ENCODE results near the gene GAPVD1.

The GAPVD1 gene

GRCh38 chr9:125297917-125298316, 36.3 kb downstream of the GAPVD1 start:
- H3K79me2 ChIP-seq (ENCODE audit: insufficient read depth, low read length) = peaks cover 28% of the 10 kb centered on the region
- DNase-seq (no peak), ATAC-seq (ENCODE audit: insufficient read depth, low read depth) (no peak)
- H3K9ac ChIP-seq (ENCODE audit: low read depth, low read length) = no peak overlapping the region
- no peaks in the 10 kb centered on the region for H3K27me3 ChIP-seq (ENCODE audit: insufficient read depth, low read length, poor library complexity)
- no peaks in the 10 kb centered on the region for H3K9me3 ChIP-seq (ENCODE audit: insufficient read depth, low read length, severe bottlenecking)
- TF ChIP-seq EZH2 (IDR thresholded peaks at IDR 0.05; ENCODE audit: borderline replicate concordance, low read depth, low read length, severe bottlenecking) (no peak), CTCF (IDR thresholded peaks at IDR 0.05; ENCODE audit: borderline replicate concordance, extremely low read depth, low read length, poor library complexity, severe bottlenecking) (no peak)
- H3K27ac ChIP-seq (ENCODE audit: low read length) = no peak overlapping the region
- no peak overlapping the region for H3K4me2 ChIP-seq (ENCODE audit: insufficient read depth, low read length)
- no peak overlapping the region for H2AFZ ChIP-seq (ENCODE audit: low read depth, low read length)
- peaks cover 29% of the 10 kb centered on the region for H3K36me3 ChIP-seq (ENCODE audit: insufficient read depth, low read length)
- H3K4me3 ChIP-seq (ENCODE audit: low read depth in 1 of 2, low read length in 2 of 2) = no peak overlapping the region
- H3K4me1 ChIP-seq (ENCODE audit: insufficient read depth, low read length) = no peaks in the 10 kb centered on the region
- H4K20me1 ChIP-seq (ENCODE audit: insufficient read depth, low read length) = no peaks in the 10 kb centered on the region; the same call in 1 of the 2 replicates

GRCh38 chr9:125302241-125302640, 40.6 kb downstream of the GAPVD1 start:
- Histone ChIP-seq H3K9me3 (ENCODE audit: insufficient read depth, low read length, severe bottlenecking) (no peaks in the 10 kb centered on the region), H3K27ac (ENCODE audit: low read length) (no peak overlapping the region), H3K9ac (ENCODE audit: low read depth, low read length) (no peak overlapping the region), H3K36me3 (ENCODE audit: insufficient read depth, low read length) (peaks cover 52% of the 10 kb centered on the region), H3K4me1 (ENCODE audit: insufficient read depth, low read length) (no peaks in the 10 kb centered on the region), H3K79me2 (ENCODE audit: insufficient read depth, low read length) (peaks cover 3% of the 10 kb centered on the region; the same call in 1 of the 2 replicates), H3K4me3 (ENCODE audit: low read depth in 1 of 2, low read length in 2 of 2) (no peak overlapping the region), H4K20me1 (ENCODE audit: insufficient read depth, low read length) (no peaks in the 10 kb centered on the region), H3K4me2 (ENCODE audit: insufficient read depth, low read length) (no peak overlapping the region), H2AFZ (ENCODE audit: low read depth, low read length) (no peak overlapping the region), H3K27me3 (ENCODE audit: insufficient read depth, low read length, poor library complexity) (no peaks in the 10 kb centered on the region)
- ATAC-seq (ENCODE audit: insufficient read depth, low read depth) = no peak
- no peak for DNase-seq
- TF ChIP-seq CTCF (IDR thresholded peaks at IDR 0.05; ENCODE audit: borderline replicate concordance, extremely low read depth, low read length, poor library complexity, severe bottlenecking) (no peak), EZH2 (IDR thresholded peaks at IDR 0.05; ENCODE audit: borderline replicate concordance, low read depth, low read length, severe bottlenecking) (no peak)

- Histone ChIP-seq H3K4me2 (ENCODE audit: insufficient read depth, low read length) (no peak overlapping the region), H3K36me3 (ENCODE audit: insufficient read depth, low read length) (peaks cover 62% of the 10 kb centered on the region)
- ATAC-seq (ENCODE audit: insufficient read depth, low read depth) = no peak
These were observed 42.6 kb downstream of the GAPVD1 start for GRCh38 chr9:125304273-125304672.

More at GRCh38 chr9:125304273-125304672, 42.6 kb downstream of the GAPVD1 start:
- no peak for DNase-seq
- H2AFZ ChIP-seq (ENCODE audit: low read depth, low read length) = no peak overlapping the region
- H3K9me3 ChIP-seq (ENCODE audit: insufficient read depth, low read length, severe bottlenecking) = no peaks in the 10 kb centered on the region
- H3K27me3 ChIP-seq (ENCODE audit: insufficient read depth, low read length, poor library complexity) = no peaks in the 10 kb centered on the region
- no peaks in the 10 kb centered on the region for H3K4me1 ChIP-seq (ENCODE audit: insufficient read depth, low read length)
- TF ChIP-seq CTCF (IDR thresholded peaks at IDR 0.05; ENCODE audit: borderline replicate concordance, extremely low read depth, low read length, poor library complexity, severe bottlenecking) (no peak), EZH2 (IDR thresholded peaks at IDR 0.05; ENCODE audit: borderline replicate concordance, low read depth, low read length, severe bottlenecking) (no peak)
- no peaks in the 10 kb centered on the region for H3K79me2 ChIP-seq (ENCODE audit: insufficient read depth, low read length)
- no peak overlapping the region for H3K4me3 ChIP-seq (ENCODE audit: low read depth in 1 of 2, low read length in 2 of 2)
- no peak overlapping the region for H3K27ac ChIP-seq (ENCODE audit: low read length)
- no peaks in the 10 kb centered on the region for H4K20me1 ChIP-seq (ENCODE audit: insufficient read depth, low read length)
- no peak overlapping the region for H3K9ac ChIP-seq (ENCODE audit: low read depth, low read length)

Data from DND-41 (cell line).